ENCODE measurements around the gene EIF1. TPM values are rescaled to one million over a fixed set of nuclear protein-coding genes. Genes with fewer than 3 reads are reported as not detected.

The EIF1 gene
- polyA plus RNA-seq, 1 donor from 2014 or later: 257 TPM

DNA sequence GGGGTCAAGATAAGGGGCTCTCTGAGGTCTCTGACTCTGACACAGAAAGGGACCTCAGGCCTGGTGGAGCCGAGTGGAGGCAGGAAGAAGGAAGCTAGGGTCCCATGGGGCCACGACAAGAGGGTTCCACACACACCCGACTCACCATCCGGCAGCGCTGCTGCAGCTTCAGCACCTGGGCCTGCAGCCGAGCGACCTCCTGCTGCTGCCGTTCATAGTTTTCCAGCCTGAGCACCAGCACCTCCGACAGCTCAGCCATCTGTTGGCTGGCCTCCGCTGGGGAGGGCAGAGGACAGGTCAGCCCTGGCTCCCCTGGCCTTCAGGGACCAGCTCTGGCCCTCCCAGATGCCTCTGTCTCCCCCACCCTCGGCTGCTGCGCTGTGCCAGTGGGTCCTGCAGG, 39.4 kb downstream of the EIF1 start:
- Histone ChIP-seq H3K27ac (ENCODE audit: low read length) (no peak overlapping the region), H3K9ac (ENCODE audit: low read length) (no peak overlapping the region), H3K27me3 (ENCODE audit: insufficient read depth, low read depth, low read length) (peaks cover 13% of the 10 kb centered on the region), H4K20me1 (ENCODE audit: insufficient read depth) (no peaks in the 10 kb centered on the region), H3K4me3 (ENCODE audit: low read length) (no peak overlapping the region), H3K9me3 (ENCODE audit: low read length) (no peaks in the 10 kb centered on the region), H3K4me2 (ENCODE audit: low read length) (no peak overlapping the region), H3K9me2 (ENCODE audit: insufficient read depth, low read length) (no peaks in the 10 kb centered on the region), H3F3A (ENCODE audit: insufficient read depth, low read length, poor library complexity, severe bottlenecking) (no peaks in the 10 kb centered on the region), H2AFZ (ENCODE audit: low read depth, low read length) (no peak overlapping the region), H3K36me3 (ENCODE audit: insufficient read depth, low read length) (no peaks in the 10 kb centered on the region), H3K79me2 (replicated peaks; ENCODE audit: insufficient read depth, low read length) (no peaks in the 10 kb centered on the region)
- TF ChIP-seq TAF1 (IDR thresholded peaks at IDR 0.05; ENCODE audit: low read depth) (no peak), RAD21 (conservative IDR thresholded peaks at IDR 0.05) (no peak), CTCF (IDR thresholded peaks at IDR 0.05; ENCODE audit: poor library complexity, severe bottlenecking) (no peak), EP300 (conservative IDR thresholded peaks at IDR 0.05; ENCODE audit: poor library complexity, severe bottlenecking) (no peak), MXI1 (conservative IDR thresholded peaks at IDR 0.05; ENCODE audit: poor library complexity, severe bottlenecking) (no peak), EZH2 (IDR thresholded peaks at IDR 0.05; ENCODE audit: borderline replicate concordance, insufficient read depth, low read length, poor library complexity, severe bottlenecking) (no peak), SMC3 (conservative IDR thresholded peaks at IDR 0.05; ENCODE audit: poor library complexity) (no peak), POLR2AphosphoS5 (IDR thresholded peaks at IDR 0.05) (no peak)
- TF ChIP-seq, protein P1, sequence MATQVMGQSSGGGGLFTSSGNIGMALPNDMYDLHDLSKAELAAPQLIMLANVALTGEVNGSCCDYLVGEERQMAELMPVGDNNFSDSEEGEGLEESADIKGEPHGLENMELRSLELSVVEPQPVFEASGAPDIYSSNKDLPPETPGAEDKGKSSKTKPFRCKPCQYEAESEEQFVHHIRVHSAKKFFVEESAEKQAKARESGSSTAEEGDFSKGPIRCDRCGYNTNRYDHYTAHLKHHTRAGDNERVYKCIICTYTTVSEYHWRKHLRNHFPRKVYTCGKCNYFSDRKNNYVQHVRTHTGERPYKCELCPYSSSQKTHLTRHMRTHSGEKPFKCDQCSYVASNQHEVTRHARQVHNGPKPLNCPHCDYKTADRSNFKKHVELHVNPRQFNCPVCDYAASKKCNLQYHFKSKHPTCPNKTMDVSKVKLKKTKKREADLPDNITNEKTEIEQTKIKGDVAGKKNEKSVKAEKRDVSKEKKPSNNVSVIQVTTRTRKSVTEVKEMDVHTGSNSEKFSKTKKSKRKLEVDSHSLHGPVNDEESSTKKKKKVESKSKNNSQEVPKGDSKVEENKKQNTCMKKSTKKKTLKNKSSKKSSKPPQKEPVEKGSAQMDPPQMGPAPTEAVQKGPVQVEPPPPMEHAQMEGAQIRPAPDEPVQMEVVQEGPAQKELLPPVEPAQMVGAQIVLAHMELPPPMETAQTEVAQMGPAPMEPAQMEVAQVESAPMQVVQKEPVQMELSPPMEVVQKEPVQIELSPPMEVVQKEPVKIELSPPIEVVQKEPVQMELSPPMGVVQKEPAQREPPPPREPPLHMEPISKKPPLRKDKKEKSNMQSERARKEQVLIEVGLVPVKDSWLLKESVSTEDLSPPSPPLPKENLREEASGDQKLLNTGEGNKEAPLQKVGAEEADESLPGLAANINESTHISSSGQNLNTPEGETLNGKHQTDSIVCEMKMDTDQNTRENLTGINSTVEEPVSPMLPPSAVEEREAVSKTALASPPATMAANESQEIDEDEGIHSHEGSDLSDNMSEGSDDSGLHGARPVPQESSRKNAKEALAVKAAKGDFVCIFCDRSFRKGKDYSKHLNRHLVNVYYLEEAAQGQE (IDR thresholded peaks at IDR 0.05; ENCODE audit: borderline replicate concordance): no peak

DNA sequence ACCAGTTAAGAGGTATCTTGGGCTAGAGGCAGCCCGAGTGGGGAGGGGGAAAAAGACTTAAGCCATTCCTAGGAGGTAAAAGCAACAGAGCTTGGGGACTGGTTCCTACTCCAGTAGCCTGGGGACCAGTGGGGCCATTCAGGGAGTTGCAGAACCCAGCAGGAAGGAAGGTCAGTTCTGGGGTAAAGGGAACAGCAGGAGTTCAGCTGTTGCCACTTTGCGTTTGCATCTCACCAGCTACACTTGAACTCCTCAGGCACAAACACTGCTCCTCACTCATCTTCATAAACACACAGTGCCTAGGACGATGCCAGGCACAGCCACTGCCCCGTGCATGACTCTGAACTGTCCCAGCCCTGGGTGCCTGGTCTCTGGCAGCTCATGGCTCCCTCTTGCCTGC, 41.8 kb downstream of the EIF1 start:
- Histone ChIP-seq H3K4me3 (ENCODE audit: low read length) (no peak overlapping the region), H3K9ac (ENCODE audit: low read length) (no peak overlapping the region), H3K9me3 (ENCODE audit: low read length) (no peaks in the 10 kb centered on the region), H3K27ac (ENCODE audit: low read length) (no peak overlapping the region), H3K27me3 (ENCODE audit: insufficient read depth, low read depth, low read length) (peaks cover 36% of the 10 kb centered on the region), H4K20me1 (ENCODE audit: insufficient read depth) (no peaks in the 10 kb centered on the region), H3K79me2 (replicated peaks; ENCODE audit: insufficient read depth, low read length) (no peaks in the 10 kb centered on the region), H3K4me2 (ENCODE audit: low read length) (no peak overlapping the region), H3F3A (ENCODE audit: insufficient read depth, low read length, poor library complexity, severe bottlenecking) (no peaks in the 10 kb centered on the region), H3K9me2 (ENCODE audit: insufficient read depth, low read length) (no peaks in the 10 kb centered on the region), H2AFZ (ENCODE audit: low read depth, low read length) (no peak overlapping the region), H3K36me3 (ENCODE audit: insufficient read depth, low read length) (no peaks in the 10 kb centered on the region)
- TF ChIP-seq CTCF (IDR thresholded peaks at IDR 0.05; ENCODE audit: poor library complexity, severe bottlenecking) (no peak), TAF1 (IDR thresholded peaks at IDR 0.05; ENCODE audit: low read depth) (no peak), SMC3 (conservative IDR thresholded peaks at IDR 0.05; ENCODE audit: poor library complexity) (no peak), POLR2AphosphoS5 (IDR thresholded peaks at IDR 0.05) (no peak), EP300 (conservative IDR thresholded peaks at IDR 0.05; ENCODE audit: poor library complexity, severe bottlenecking) (no peak)
- TF ChIP-seq, protein P1 (IDR thresholded peaks at IDR 0.05; ENCODE audit: borderline replicate concordance): no peak
